B cell (primary cell): Measurements from ENCODE around the gene SLC12A7. TPM values are rescaled to one million over a fixed set of nuclear protein-coding genes. Genes with fewer than 3 reads are reported as not detected.

Experiments used
- ATAC-seq: fragments of 200-7000 bp; cut with Tn5 transposase; one replicate; pipeline ENCODE4 v1.10.0; 2021; ENCODE audit warnings: low read depth, mild to moderate bottlenecking, moderate number of reproducible peaks, moderate library complexity
- CTCF ChIA-PET: fragments of 350-600 bp; sonication (Branson Sonifier 250); formaldehyde crosslinking; loops from one replicate; lab custom pipeline; 2021; ENCODE audit warnings: antibody characterized with exemption, inconsistent platforms; lab: Charles Lee
- POLR2A ChIA-PET: fragments of 350-600 bp; sonication (Branson Sonifier 250); formaldehyde crosslinking; loops from one replicate; lab custom pipeline; 2021; ENCODE audit warnings: antibody characterized with exemption; lab: Charles Lee
- DNase-seq: peaks from one replicate; pipeline ENCODE4 v3.0.0; 2013
- H2AFZ ChIP-seq: 2 replicates; pipeline ENCODE4 v1.6.1; 2012; ENCODE audit warnings: mild to moderate bottlenecking, low read depth, low read length; ENCODE audit not compliant: insufficient read depth, poor library complexity, severe bottlenecking
- H3K27ac ChIP-seq, 2 donors: 1 replicate in 1 of 2; 2 replicates in 1 of 2; pipeline ENCODE4 v1.5.1; 2012 to 2013; ENCODE audit warnings: low read length in 2 of 2, mild to moderate bottlenecking in 2 of 2, moderate library complexity in 1 of 2
- H3K27me3 ChIP-seq, 4 experiments: fragments of 200-600 bp in 1 of 4; sonication (generic) in 1 of 4; replicated peaks in 1 of 4; 1 replicate in 2 of 4; 2 replicates in 2 of 4; pipeline versions ENCODE4 v1.6.1 to v1.7.0; 2013 to 2016; ENCODE audit warnings: low read length in 3 of 4, mild to moderate bottlenecking in 2 of 4, mixed read lengths in 1 of 4, moderate library complexity in 1 of 4; ENCODE audit not compliant: insufficient read depth in 4 of 4, control insufficient read depth in 3 of 4; ENCODE audit errors: control extremely low read depth in 1 of 4
- H3K36me3 ChIP-seq, 2 experiments: replicated peaks in 1 of 2; 1 replicate in 1 of 2; 2 replicates in 1 of 2; pipeline versions ENCODE4 v1.6.1 to v1.7.1; 2013; ENCODE audit warnings: low read length in 1 of 2; ENCODE audit not compliant: insufficient read depth in 2 of 2, control insufficient read depth in 1 of 2; ENCODE audit errors: control extremely low read depth in 1 of 2, extremely low read depth in 1 of 2
- H3K4me1 ChIP-seq, 2 donors: fragments of 200-600 bp in 1 of 2; sonication (generic) in 1 of 2; 1 replicate in 1 of 2; 2 replicates in 1 of 2; pipeline versions ENCODE4 v1.5.1 to v1.6.1; 2013 to 2017; ENCODE audit warnings: low read length in 2 of 2; ENCODE audit not compliant: control insufficient read depth in 2 of 2, insufficient read depth in 2 of 2
- H3K4me2 ChIP-seq: replicated peaks from 2 replicates; pipeline ENCODE3; 2012; ENCODE audit warnings: mild to moderate bottlenecking, low read depth, low read length; ENCODE audit not compliant: poor library complexity, severe bottlenecking
- H3K4me3 ChIP-seq, 5 experiments: fragments of 200-600 bp in 1 of 5; sonication (generic) in 1 of 5; 1 replicate in 3 of 5; 2 replicates in 2 of 5; pipeline versions ENCODE4 v1.5.1 to v1.7.0; 2011 to 2016; ENCODE audit warnings: low read length in 4 of 5, mild to moderate bottlenecking in 4 of 5, low read depth in 2 of 5, control low read depth in 1 of 5, moderate library complexity in 1 of 5; ENCODE audit not compliant: insufficient read depth in 1 of 5; ENCODE audit errors: control extremely low read depth in 1 of 5, extremely low read depth in 1 of 5
- H3K79me2 ChIP-seq: fragments of 200-600 bp; sonication (generic); one replicate; pipeline ENCODE4 v1.6.0; 2016; ENCODE audit warnings: low read length; ENCODE audit not compliant: control insufficient read depth, insufficient read depth
- H3K9ac ChIP-seq: fragments of 200-600 bp; sonication (generic); 2 replicates; pipeline ENCODE4 v1.6.1; 2017; ENCODE audit warnings: mild to moderate bottlenecking, low read length, moderate library complexity
- H3K9me3 ChIP-seq, 3 donors: one replicate each; pipeline versions ENCODE4 v1.6.1 to v1.7.1; 2013; ENCODE audit warnings: low read length in 2 of 3; ENCODE audit not compliant: control insufficient read depth in 2 of 3, insufficient read depth in 1 of 3; ENCODE audit errors: control extremely low read depth in 1 of 3
- H4K20me1 ChIP-seq: 2 replicates; pipeline ENCODE4 v1.6.0; 2012; ENCODE audit warnings: mild to moderate bottlenecking, low read length; ENCODE audit not compliant: insufficient read depth, control insufficient read depth, poor library complexity, severe bottlenecking
- H3K27ac Mint-ChIP-seq: one replicate; pipeline ENCODE4 v1.8.0; 2021; ENCODE audit warnings: mixed read lengths
- H3K27me3 Mint-ChIP-seq: one replicate; pipeline ENCODE4 v1.8.0; 2021; ENCODE audit warnings: mixed read lengths
- H3K4me1 Mint-ChIP-seq: one replicate; pipeline ENCODE4 v1.8.0; 2021; ENCODE audit warnings: mixed read lengths
- H3K4me3 Mint-ChIP-seq: one replicate; pipeline ENCODE4 v1.8.0; 2021; ENCODE audit warnings: mixed read lengths
- H3K9me3 Mint-ChIP-seq: one replicate; pipeline ENCODE4 v1.8.0; 2022; ENCODE audit warnings: mixed read lengths; ENCODE audit not compliant: insufficient read depth
- CTCF ChIP-seq: fragments of 200-600 bp; IDR thresholded peaks from one replicate; pipeline ENCODE4 v1.8.0; 2022; ENCODE audit warnings: antibody characterized with exemption, mild to moderate bottlenecking
- EZH2 ChIP-seq: IDR thresholded peaks from 2 replicates; pipeline ENCODE4 v1.6.1; 2012; ENCODE audit warnings: borderline replicate concordance, low read depth, mild to moderate bottlenecking, moderate library complexity, low read length; ENCODE audit not compliant: insufficient read depth, poor library complexity, severe bottlenecking
- WGBS: methylation state at CpG from one replicate; pipeline ENCODE4 v1.1.5; 2013; ENCODE audit warnings: missing lambda C conversion rate; ENCODE audit not compliant: insufficient coverage; 5-methylcytosine and 5-hydroxymethylcytosine counted together
- intact Hi-C: fragments of 100-400 bp; cut with micrococcal nuclease; formaldehyde crosslinking; loops from one replicate; pipeline ENCODE4 v1.10.0; 2022
- polyA plus RNA-seq: library from polyadenylated mRNA; depleted of rRNA; stranded (reverse); fragments of >200 nt; gene quantifications from 2 replicates; pipeline ENCODE4 v1.2.3, GENCODE V29; 2012
- total RNA-seq, 2 donors: library from RNA; stranded (reverse); fragments of 120-200 nt in 1 of 2; gene quantifications; 1 replicate in 1 of 2; 2 replicates in 1 of 2; pipeline versions ENCODE4 v1.2.3 to v1.2.4, GENCODE V29; 2013 to 2022

SLC12A7 gene
- total and polyA plus RNA-seq, 2 donors (not counting 1 experiment from before 2014, with no cell fraction given) = 25.5 to 34.4 TPM

DNA sequence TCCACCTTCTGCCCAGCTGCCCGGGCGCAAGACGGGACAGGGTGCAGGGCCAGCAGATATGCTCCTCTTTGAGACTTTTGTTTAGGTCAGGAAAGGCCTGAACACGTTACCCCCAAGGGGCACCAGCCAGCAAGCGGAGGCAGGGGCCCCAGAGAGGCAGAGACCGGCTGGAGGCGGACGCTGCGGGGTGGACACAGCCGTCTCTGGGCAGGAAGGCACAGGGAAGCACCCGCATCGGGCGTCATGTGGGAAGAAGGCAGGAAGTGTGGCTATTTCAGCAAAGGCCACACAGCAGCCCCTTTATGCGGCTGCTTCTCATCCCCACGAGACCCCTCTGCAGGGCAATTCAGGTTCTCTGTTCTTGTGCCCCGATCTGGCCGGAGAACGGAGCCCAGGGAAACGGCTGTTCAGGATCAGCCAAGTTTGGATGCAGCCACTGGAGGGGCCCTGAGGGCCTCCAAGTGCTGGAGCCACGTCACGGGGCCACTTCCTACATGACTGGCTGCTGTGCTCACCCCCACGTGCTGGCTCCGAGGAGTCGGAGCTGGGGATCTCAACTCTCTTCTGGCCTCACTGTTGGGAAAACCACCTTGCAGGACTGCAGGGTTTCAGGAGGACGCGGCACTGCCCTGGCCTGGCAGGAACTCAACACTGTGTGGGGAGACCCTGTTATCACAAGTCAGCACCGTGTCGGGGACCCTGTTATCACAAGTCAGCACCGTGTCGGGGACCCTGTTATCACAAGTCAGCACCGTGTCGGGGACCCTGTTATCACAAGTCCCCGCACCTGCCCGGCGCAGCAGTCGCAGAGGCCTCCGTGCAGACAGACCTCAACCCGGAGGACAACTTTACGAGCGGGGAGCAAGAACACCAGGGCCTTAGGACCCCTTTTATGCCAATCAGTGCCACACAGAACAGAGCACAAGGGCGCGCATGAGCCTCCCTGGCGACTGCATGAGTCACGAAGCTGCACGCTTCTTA lies 44.4 kb downstream of the SLC12A7 start:
- Histone ChIP-seq H3K9ac (no peak overlapping the region), H4K20me1 (no peaks in the 10 kb centered on the region), H3K27ac (no peak overlapping the region), H3K79me2 (no peaks in the 10 kb centered on the region), H2AFZ (no peak overlapping the region), H3K4me1 (no peaks in the 10 kb centered on the region), H3K9me3 (no peaks in the 10 kb centered on the region), H3K4me3 (no peak overlapping the region), H3K4me2 (no peak overlapping the region), H3K36me3 (no peaks in the 10 kb centered on the region), H3K27me3 (no peaks in the 10 kb centered on the region)
- H3K27ac Mint-ChIP-seq = no peak overlapping the region
- no peaks in the 10 kb centered on the region for H3K9me3 Mint-ChIP-seq
- ATAC-seq (no peak), DNase-seq (no peak)
- no peaks in the 10 kb centered on the region for H3K27me3 Mint-ChIP-seq
- ChIA-PET CTCF (no interaction called here), POLR2A (no interaction called here)
- intact Hi-C loops = no loop called here
- no peak overlapping the region for H3K4me3 Mint-ChIP-seq
- 94% methylated on average over 43 of the region's 45 CpGs for WGBS
- H3K4me1 Mint-ChIP-seq = no peaks in the 10 kb centered on the region
- TF ChIP-seq CTCF (no peak), EZH2 (no peak)

DNA sequence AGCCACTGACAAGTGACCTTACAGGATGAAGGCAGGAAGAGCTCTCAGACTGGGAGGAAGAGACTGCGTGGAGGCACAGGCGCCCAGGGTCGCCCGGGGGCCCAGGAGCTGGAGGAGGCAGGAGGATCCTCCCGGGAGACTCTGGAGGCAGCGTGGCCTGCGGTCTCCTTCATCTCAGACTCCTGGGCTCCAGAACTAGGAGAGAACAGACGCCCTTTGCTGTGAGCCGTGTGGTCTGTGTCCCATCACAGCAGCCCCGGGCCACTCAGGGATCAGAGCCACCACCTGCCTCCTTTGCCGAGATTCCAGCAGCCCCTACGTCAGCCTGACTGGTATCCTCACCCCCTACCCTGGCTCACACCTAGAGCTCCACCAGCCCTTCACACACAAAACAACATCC lies 45.2 kb downstream of the SLC12A7 start:
- H3K4me1 Mint-ChIP-seq = no peaks in the 10 kb centered on the region
- 93% methylated on average over 12 of the region's 12 CpGs for WGBS

More for the DNA sequence above, 45.2 kb downstream of the SLC12A7 start:
- POLR2A ChIA-PET = no interaction called here
- TF ChIP-seq EZH2 (no peak), CTCF (no peak)
- no peak overlapping the region for H3K4me3 Mint-ChIP-seq
- DNase-seq (no peak), ATAC-seq (no peak)
- no peak overlapping the region for H3K27ac Mint-ChIP-seq
- Histone ChIP-seq H3K4me2 (no peak overlapping the region), H3K27ac (no peak overlapping the region), H3K36me3 (no peaks in the 10 kb centered on the region), H3K4me3 (no peak overlapping the region), H3K27me3 (no peaks in the 10 kb centered on the region), H2AFZ (no peak overlapping the region), H3K4me1 (no peaks in the 10 kb centered on the region), H3K79me2 (no peaks in the 10 kb centered on the region), H3K9ac (no peak overlapping the region), H4K20me1 (no peaks in the 10 kb centered on the region), H3K9me3 (no peaks in the 10 kb centered on the region)
- CTCF ChIA-PET = no interaction called here
- H3K9me3 Mint-ChIP-seq = no peaks in the 10 kb centered on the region
- intact Hi-C loops = no loop called here
- no peaks in the 10 kb centered on the region for H3K27me3 Mint-ChIP-seq
